LHCN-M2 (cell line): Measurements from ENCODE around the gene TYMP. TPM values are rescaled to one million over a fixed set of nuclear protein-coding genes. Genes with fewer than 3 reads are reported as not detected.

Source experiments
- DNase-seq: peaks from one replicate; pipeline ENCODE4 v3.0.0-alpha.2; 2012; ENCODE audit warnings: low read depth
- total RNA-seq: library from RNA; depleted of rRNA; stranded (reverse); fragments of >200 nt; gene quantifications from 2 replicates; pipeline ENCODE4 v1.2.3, GENCODE V29; 2014

Gene TYMP
- total RNA-seq, 1 experiment from 2014 or later = 4.3 TPM

DNA sequence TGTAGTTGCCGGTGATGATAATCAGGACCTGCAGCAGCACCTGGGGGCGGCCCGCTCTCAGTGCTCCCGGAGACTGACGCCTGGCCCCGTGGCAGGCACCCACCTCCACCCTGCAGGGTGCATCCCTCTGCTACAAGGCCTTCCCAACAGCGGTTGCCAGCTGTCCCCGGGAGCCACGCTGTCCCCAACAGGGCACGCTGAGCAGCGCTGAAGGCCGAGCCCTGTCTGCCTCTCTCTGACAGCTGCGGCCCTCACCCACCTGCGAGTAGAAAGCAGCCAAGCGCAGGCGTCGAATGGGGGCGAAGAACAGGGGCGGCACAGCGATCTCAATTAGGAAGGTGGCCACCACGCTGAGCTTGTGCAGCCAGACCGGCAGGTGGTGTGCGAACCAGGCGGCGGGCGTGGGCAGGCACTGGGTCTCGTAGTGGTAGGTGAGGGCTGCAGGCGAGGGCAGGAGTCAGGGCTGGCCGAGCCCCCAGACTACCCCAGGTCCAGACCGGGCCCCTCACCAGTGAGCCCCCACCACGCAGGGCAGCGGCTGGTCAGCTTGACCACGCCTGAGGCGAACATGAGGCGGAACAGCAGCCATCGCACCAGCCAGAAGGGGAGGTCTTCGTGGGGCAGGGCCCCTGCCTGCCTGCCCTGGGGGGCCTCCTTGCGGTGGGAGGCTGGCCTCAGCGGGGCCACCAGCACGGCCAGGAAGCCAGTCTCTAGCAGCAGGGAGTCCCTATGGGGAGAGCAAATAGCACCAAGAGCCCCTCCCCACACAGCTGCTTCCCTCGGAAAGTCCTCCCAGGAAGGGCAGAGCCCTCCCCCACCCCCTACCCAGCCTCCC lies 23.8 kb downstream of the TYMP start:
- DNase-seq = no peak

DNA sequence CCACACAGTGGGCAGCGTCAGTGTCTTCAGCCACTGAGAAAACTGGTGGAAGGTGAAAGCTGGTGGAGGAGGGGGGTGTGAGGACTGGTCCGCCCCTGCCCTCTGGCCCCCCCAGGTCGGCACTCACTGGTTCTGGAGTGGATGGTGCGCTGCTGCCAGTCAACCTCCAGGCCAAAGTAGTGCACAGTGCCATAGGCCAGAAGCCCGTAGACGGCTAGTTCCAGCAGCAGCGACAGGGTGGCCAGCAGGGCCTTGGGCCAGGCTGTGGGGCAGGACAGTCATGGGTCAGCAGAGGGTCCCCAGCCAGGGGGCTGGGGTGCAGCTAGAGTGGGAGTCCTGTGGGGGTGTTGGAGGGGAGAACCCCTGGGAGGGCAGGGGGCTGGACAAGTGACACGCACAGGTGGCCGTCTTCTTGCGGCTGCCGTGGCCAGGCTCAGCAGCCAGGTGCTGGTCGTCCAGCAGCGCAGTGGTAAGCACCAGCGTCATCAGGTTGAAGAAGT lies 24.5 kb downstream of the TYMP start:
- DNase-seq = no peak

DNA sequence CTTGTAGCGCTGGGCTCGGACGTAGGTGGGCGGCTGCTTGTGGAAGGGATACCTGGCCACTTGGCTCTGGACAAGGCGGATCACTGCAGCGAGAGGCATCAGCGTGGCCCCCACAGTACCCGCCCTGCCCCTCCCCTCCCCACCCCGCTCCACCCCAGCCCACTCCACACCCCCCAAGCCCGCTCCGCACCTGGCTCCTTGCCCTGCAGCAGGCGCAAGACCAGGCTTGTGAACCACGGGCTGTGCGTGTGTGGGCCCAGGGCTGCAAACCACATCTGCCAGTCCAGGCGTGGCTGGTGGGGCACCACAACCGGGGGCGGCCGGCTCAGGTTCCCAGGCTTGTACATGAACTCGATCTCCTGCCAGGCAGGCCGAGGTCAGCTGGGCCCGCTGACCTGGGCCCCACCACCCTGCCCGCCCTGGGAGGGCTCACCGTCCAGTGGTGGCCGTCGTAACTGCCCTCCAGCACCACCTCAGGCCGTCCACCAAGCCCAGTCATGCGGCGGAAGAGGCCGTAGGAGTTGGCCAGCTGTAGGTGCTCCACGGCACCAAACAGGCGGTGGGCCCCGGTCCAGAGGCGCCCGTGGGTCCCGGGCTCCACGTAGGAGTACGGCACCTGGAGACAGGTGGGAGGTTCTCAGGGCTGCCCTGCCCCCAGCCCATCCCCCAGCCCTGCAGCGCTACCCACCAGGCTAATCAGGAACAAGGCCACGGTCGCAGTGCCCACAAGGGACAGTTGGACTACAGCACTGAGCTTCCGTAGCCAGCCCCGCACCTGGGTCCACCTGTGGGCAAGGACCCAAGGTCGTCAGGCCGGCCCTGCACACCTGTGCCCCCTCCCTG lies 25.2 kb downstream of the TYMP start:
- no peak for DNase-seq

DNA sequence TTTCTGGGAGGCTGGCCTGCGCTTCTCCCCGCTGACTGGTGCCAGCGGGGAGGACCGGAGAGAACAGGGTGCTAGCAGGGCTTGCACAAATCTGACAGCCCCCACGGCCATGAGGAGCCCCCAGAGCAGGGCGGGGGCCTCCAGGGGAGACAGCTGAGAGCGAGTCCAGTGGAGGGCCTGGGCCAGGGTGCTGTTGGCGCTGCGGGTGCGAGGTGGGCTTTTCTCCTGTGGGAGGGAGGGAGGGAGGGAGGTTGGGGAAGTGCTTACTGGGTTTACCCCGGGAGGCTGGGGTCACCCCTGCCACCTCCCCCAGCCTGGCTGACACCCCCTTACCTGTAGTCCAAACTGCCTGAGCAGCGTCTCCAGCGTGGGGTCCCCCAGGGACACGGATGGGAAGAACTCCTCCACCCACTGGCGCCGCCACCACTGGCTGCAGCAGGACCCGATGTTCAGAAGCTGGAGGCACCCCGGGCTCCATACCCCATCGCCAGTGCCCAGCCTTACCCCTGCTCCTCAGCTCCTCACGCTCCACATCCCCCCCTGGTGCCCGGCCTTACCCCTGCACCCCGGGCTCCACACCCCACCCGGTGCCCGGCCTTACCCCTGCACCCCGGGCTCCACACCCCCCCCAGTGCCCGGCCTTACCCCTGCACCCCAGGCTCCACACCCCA lies 26.2 kb downstream of the TYMP start:
- no peak for DNase-seq

DNA sequence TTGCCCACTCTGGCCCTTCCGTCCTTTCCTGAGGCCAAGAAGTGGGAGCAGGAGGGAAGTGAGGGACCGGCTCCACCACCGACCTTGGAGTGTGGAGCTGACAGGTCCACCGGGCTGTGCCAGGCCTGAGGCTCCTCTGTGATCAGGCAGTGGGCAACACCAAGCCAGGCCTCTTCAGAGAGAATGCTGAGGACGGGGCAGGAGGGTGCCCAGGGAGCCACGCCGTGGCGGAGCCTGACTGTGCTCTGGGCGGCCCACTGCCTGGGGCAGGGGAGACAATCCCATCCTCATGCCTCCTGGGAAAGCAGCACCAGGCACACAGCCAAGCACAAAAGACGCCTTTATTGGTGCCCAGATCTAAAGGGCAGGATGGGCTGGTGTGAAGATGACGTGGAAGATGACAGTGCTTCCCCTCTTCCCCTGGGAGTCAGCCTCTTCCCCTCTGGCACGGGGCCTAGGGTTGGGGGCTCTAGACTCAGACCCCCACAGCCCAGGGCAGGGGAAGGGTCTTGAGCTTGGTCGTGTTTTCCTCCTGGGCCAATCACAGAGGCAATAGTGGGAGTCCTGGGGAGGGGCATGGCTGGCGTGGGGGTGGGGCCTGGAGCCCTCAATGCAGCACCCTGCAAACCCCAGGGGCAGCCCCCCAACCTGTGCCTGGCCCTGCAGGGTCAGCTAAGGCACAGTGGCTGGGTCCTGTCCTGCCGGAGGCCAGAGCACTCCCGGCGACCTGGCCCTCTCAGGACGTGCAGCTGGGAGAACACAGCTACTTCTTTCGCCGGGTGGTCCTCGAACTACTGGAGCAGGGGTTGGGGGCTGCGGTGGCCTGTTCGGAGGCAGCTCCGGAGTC lies 27.0 kb downstream of the TYMP start:
- DNase-seq = no peak

DNA sequence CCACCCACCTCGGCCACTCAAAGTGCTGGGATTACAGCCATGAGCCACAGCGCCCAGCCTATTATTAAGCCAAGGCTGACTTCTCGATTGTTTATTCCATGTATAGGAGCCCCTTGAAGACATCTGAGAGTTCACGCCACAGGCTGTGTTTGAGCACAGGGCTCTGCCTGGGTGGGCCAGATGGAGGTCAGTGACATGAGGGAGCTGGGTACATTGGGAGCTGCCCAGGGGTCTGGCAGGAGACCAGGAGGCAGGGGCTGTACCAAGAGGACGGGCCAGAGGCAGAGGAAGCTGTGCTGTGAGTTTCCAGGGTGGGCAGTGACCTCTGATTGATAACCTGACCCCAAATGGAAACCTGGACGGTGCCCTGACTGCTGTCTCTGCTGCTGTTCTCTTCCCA lies 27.7 kb downstream of the TYMP start:
- DNase-seq = no peak

DNA sequence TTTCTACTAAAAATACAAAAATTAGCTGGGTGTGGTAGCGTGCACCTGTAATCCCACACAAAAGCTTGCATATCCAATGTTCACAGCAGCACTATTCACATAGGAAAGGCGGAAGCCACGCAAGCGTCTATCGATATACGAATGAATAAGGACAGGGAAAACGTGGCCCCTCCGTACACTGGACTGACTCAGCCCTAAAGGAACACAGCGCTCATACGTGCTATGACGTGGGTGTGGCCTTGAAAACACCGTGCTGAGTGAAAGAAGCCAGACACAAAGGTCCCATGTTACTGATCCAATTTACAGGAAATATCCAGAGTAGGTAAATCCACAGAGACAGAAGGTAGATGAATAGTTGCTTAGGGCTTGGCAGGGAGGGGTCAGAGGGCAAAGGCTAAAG lies 29.4 kb downstream of the TYMP start:
- DNase-seq = no peak

DNA sequence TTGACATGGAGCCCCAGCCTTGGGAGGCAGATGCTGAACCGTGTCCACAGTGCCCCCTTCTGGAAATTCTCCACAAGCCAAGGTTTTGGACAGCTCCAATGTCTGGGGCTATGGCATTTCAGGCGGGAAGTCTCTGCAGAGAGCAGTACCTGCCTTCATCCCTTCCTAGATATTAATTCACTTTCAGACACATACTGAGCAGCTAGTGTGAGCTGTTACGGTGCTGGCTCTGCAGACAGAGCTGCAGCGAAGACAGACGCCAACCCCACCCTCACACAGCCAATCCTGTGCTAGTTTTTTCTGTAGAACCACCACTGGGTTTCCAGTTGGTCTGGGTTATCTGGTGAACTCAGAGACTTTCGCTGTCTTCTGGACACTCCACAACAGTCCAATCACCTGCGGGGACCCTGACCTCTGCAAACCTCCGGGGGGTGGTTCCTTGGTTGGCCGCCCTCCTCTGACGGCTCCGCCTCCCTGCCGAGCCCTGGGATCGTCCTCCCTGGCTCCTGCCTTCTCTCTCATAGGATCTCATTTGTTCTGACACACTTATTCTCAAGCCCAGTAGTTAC lies 31.4 kb downstream of the TYMP start:
- DNase-seq = peak; percentile 53

DNA sequence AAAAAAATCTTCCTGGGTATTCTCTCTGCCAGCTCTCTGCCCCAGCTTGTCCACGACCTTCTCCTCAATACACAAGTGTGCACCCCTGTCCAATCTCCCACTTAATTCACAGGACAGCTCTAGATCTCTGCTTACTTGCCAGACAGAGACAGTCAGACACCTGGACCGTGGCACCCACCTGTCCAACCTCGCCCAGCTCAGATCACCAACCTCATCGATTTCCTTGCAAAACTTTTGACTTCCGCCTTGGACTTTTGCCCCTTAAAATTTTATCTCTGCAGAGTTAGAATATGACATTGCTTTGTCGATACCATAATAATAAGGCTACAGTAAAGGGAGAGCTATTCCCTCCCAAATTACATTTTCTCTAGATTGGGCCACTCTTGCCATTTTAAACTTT lies 32.7 kb downstream of the TYMP start:
- no peak for DNase-seq

DNA sequence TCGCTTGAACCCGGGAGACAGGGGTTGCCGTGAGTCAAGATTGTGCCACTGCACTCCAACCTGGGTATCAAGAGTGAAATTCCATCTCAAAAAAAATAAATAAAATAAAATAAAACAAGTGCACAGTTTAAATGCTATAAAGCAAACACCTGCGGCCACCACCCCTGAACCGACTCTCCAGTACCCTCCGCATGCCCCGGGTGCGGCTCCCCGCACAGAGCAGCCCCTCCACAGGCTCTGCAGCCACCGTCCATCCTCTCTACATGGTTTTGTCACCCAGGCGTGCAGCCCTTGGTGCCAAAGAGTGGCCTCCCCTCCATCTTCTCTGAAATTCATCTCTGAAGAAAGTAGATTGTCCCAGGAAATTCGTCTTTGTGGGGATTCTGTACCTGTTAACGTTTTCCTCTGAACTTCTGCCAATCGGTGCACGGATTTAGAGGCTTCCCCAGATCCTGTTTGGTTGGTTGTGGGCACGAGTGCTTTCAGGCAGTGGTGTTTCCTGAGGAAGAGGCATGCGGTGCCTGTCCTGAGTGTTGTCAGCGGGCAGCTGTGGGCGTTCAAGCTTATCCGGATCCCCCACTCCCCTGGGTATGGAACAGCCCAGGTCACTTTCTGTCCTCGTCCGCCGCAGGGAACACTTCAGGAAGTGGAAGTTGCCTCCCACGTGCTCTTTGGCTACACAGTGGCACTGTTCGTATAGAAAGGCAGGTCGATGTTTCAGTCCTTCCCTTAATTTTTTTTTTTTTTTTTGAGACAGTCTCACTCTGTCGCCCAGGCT lies 39.1 kb downstream of the TYMP start:
- DNase-seq = no peak

DNA sequence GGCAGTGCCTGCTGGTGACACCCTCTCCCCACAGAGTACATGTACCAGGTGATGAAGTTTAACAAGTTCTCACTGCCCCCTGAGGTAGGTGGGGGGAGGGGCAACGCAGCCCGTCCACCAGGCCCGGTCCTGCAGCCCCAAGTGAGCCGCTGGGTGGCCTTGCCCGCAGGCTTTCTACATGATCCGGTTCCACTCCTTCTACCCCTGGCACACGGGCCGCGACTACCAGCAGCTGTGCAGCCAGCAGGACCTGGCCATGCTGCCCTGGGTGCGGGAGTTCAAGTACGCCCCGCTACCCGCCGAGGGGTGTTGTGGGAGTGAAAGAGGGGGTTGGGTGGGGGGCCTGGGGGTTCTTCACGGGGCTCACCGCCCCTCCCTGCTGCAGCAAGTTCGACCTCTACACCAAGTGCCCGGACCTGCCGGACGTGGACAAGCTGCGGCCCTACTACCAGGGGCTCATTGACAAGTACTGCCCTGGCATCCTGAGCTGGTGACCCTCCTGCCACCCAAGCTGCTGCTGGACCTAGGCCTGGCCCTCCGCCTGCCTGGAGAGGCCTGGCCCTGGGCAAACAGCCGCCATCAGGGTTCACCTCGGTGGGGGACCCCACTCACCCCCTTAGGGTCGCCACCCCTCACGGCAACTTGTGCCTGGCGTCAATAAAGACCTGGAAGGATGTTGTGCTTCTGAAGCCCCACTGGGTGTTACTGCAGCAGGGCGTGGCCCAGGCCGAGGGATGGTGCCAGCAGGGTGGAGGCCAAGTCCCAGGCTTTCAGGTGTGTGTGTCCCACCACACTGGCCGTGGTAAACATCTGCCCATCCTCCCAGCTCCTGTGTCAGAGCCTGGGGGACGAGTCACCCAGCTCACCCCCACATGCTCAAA lies 40.2 kb downstream of the TYMP start:
- no peak for DNase-seq

DNA sequence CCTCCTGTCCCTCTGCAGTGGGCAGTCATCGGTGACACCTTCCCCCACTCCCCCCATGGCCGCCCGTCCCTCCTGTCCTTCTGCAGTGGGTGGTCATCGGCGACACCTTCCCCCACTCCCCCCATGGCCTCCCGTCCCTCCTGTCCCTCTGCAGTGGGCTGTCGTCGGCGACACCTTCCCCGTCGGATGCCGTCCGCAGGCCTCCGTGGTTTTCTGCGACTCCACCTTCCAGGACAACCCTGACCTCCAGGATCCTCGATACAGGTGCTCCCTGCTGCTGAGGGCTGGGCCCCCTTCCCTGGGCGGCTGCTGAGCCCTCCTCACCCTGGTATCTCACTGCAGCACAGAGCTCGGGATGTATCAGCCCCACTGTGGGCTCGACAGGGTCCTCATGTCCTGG lies 40.9 kb downstream of the TYMP start:
- DNase-seq = no peak

DNA sequence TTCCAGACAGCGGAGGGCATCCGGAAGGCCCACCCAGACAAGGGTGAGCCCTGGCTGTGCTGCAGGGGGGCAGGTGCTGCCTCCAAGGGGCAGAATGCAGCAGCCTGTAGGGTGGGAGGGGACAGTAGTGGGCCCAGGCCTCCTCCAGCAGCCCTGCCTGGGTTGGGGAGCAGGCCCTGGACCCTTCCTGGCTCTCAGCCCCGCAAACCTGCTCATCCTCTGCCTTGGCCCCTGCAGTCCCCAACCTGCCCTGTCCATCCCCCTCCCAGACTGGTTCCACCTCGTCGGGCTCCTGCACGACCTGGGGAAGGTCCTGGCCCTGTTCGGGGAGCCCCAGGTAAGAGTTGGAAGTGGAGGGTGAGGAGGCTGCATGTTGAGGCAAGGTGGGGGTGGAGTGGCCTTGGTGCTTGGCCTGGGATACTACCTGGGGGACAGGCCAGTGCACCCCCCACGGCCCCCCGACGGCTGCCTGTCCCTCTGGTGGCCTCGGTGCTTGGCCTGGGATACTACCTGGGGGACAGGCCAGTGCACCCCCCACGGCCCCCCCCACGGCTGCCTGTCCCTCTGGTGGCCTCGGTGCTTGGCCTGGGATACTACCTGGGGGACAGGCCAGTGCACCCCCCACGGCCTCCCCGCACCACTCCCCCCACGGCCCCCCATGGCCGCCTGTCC lies 41.7 kb downstream of the TYMP start:
- no peak for DNase-seq

DNA sequence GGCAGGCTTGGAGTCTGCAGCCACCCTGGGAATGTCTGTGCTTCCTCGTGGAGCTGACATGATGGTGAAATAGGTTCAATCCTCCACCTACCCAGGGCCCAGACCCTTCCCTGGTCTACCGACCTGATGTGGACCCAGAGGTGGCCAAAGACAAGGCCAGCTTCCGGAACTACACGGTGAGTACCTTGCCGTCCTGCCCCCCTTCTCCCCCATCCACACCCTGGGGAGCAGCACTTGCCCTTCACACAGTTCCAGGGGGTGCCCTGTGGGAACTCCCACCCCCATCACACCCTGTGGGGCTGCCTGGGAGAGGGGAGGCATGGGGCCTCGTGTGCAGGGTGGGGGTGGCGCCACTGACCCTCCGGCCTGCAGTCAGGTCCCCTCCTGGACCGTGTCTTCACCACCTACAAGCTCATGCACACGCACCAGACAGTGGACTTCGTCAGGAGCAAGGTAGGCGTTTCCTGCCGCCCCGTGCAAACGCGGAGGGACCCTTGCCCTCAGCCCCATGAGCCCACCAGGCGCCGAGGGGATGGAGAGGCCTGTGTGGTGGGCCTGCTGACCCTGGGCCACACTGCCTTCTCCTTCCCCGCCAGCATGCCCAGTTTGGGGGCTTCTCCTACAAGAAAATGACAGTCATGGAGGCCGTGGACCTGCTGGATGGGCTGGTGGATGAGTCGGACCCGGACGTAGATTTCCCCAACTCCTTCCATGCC lies 42.4 kb downstream of the TYMP start:
- DNase-seq = no peak

DNA sequence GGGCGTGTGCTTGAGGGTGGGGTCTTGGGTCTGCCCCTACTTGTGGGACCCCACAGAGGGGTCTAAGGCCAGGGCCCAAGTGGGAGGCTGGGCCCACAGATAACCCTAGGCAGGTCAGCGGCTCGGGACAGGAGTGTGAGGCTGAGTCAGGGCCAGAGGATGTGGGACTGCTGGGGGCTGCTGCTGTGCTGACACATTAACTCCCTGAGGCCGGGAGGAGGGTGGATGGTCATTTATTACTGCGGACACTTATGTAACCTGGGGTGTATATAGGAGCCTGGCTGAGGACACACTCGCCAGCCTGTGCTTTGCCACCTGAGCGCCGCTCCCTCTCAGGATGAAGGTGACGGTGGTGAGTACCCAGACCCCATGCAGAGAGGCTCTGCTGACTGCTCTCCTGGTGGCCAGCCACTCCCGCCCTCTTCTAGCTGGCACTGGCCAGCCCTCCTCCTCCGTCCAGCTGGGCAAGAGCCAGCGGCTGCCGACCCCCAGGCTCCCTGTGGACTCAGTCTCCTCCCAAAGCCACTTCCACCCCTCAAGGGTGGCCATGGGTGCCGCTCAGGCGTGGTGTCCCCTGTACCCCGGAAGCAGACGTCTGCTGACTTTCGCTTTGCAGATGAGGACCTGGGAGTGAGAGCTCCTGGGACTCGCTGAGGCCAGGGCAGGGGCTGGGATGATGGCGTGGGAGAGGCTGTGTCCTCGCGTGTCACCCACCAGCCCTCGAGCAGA lies 43.1 kb downstream of the TYMP start, which contains the start of gene MIOX:
Gene MIOX (plus strand): TSS at position 299 of the 729 bp plus-strand sequence. CDS start 39 bp downstream, at position 338.
- no peak for DNase-seq

DNA sequence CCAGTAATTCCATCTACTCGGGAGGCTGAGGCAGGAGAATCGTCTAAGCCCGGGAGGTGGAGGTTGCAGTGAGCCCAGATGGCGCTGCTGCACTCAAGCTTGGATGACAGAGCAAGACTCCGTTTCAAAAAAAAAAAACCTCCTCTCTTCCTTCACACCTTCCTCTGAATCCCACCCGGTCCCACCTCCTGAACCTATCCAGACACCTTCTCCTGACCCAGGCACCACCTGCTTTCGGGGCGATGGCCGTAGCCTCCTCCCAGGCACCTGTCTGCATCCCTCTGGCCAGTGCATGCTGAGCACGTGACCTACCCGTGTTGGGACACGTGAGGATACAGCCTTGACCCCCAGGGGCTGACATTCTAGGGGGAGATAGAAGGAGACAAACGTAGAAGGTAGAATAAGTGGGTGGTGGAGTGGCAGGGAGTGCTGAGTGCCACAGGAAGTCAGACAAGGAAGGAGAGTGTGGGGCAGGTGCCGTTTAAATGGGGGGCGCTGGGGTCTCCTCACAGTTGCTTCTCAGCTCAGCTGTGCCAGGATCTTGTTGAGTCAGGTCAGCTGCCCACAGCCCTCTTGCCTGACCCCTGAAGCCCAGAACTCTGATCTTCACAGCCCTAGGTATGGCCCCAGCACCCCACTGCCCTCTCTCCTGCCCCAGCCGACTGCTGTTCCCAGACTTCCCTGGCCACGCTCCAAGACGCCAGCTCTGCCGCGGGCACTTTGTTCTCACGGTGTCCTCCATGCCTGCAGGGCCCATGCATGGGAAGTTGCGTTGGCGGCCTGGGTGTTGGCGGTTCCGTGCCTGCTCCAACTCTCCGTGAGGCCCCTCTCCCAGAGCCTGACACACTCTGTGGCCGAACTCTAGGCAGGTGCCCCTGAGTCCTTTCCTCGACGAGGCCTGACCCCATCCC lies 44.3 kb downstream of the TYMP start:
- no peak for DNase-seq
